Measurements from ENCODE around the gene ZC3H8.

DNA sequence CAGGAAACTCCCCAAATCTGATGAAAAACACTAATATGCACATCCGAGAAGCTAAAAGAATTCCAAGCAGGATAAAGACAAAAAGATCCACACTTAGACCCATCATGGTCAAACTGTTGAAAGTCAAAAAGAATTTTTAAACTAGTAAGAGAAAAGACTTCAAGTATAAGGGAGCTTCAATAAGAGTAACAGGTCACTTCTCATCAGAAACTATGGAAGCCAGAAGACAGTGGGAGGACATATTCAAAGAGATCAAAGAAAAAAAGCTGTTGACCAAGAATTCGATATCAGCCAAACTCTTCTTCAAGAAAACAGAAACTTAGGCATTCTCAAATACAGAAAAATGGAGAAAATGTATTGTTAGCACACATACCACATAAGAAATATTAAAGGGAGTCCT lies 50.4 kb downstream of the ZC3H8 start:
- TF ChIP-seq, protein P1, sequence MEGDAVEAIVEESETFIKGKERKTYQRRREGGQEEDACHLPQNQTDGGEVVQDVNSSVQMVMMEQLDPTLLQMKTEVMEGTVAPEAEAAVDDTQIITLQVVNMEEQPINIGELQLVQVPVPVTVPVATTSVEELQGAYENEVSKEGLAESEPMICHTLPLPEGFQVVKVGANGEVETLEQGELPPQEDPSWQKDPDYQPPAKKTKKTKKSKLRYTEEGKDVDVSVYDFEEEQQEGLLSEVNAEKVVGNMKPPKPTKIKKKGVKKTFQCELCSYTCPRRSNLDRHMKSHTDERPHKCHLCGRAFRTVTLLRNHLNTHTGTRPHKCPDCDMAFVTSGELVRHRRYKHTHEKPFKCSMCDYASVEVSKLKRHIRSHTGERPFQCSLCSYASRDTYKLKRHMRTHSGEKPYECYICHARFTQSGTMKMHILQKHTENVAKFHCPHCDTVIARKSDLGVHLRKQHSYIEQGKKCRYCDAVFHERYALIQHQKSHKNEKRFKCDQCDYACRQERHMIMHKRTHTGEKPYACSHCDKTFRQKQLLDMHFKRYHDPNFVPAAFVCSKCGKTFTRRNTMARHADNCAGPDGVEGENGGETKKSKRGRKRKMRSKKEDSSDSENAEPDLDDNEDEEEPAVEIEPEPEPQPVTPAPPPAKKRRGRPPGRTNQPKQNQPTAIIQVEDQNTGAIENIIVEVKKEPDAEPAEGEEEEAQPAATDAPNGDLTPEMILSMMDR (conservative IDR thresholded peaks at IDR 0.05; ENCODE audit: low read length): no peak
- TF ChIP-seq EZH2phosphoT487 (IDR thresholded peaks at IDR 0.05; ENCODE audit: borderline replicate concordance): no peak

Data from Loucy (cell line).